Neutrophil (primary cell): ENCODE data around the gene NPC1.

Experiments
- H3K27ac ChIP-seq: fragments of 200-600 bp; sonication (generic); 2 replicates; pipeline ENCODE4 v1.5.1; 2016; ENCODE audit warnings: mild to moderate bottlenecking, moderate library complexity
- H3K27me3 ChIP-seq: fragments of 200-600 bp; sonication (generic); 2 replicates; pipeline ENCODE4 v1.6.0; 2016; ENCODE audit warnings: mild to moderate bottlenecking
- H3K36me3 ChIP-seq: fragments of 200-600 bp; sonication (generic); 2 replicates; pipeline ENCODE4 v1.5.1; 2017
- H3K4me1 ChIP-seq, 2 experiments: fragments of 200-600 bp in 1 of 2; sonication (generic) in 1 of 2; 1 replicate in 1 of 2; 2 replicates in 1 of 2; pipeline versions ENCODE4 v1.5.1 to v1.6.1; 2013 to 2016; ENCODE audit warnings: low read depth in 1 of 2, low read length in 1 of 2, mild to moderate bottlenecking in 1 of 2, moderate library complexity in 1 of 2; ENCODE audit not compliant: control insufficient read depth in 1 of 2, insufficient read depth in 1 of 2
- H3K4me3 ChIP-seq, 2 experiments: fragments of 200-600 bp in 1 of 2; sonication (generic) in 1 of 2; 1 replicate in 1 of 2; 2 replicates in 1 of 2; pipeline ENCODE4 v1.5.1; 2013 to 2016; ENCODE audit warnings: low read depth in 1 of 2, low read length in 1 of 2, mild to moderate bottlenecking in 1 of 2, moderate library complexity in 1 of 2
- H3K9me3 ChIP-seq: fragments of 200-600 bp; sonication (generic); 2 replicates; pipeline ENCODE4 v1.5.1; 2016
- TF ChIP-seq, protein P1 (sequence below): fragments of 200-600 bp; sonication (generic); IDR thresholded peaks from 2 replicates; pipeline ENCODE4 v1.5.1; 2016; ENCODE audit warnings: antibody characterized with exemption

NPC1 gene

DNA sequence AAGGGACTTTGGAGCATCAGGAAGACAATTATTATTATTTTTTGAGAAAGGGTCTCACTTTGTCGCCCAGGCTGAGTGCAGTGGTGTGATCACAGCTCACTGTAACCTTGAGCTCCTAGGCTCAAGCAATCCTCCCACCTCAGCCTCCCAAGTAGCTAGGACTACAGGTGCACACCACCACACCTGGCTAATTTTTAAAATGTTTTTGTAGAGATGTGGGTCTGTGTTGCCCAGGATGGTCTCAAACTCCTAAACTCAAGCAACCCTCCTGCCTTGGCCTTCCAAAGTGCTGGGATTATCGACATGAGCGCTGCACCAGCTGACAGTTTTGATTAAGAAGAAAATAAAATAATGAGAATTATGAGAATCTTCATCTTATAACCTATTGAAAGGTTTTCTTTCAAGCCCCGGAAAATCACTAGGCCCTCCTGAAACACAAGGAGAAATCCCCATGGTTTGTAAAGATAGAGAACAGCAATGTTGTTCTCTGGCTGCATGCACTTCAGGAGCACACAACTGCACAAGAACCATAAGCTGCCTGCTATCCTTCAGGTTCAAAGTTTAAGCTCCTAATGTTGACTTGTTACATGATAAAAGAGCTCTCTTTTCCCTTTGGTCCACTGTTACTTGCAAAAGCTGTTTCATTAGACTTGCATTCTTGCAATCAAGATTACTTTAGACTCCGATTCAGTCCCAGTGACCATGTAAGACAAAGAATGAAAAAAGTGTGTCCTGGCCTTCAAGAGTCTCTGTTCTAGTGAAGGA is 16.8 kb downstream of the NPC1 start:
- TF ChIP-seq, protein P1, sequence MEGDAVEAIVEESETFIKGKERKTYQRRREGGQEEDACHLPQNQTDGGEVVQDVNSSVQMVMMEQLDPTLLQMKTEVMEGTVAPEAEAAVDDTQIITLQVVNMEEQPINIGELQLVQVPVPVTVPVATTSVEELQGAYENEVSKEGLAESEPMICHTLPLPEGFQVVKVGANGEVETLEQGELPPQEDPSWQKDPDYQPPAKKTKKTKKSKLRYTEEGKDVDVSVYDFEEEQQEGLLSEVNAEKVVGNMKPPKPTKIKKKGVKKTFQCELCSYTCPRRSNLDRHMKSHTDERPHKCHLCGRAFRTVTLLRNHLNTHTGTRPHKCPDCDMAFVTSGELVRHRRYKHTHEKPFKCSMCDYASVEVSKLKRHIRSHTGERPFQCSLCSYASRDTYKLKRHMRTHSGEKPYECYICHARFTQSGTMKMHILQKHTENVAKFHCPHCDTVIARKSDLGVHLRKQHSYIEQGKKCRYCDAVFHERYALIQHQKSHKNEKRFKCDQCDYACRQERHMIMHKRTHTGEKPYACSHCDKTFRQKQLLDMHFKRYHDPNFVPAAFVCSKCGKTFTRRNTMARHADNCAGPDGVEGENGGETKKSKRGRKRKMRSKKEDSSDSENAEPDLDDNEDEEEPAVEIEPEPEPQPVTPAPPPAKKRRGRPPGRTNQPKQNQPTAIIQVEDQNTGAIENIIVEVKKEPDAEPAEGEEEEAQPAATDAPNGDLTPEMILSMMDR, result no peak
- H3K9me3 ChIP-seq, result no peaks in the 10 kb centered on the region
- no peaks in the 10 kb centered on the region for H3K27me3 ChIP-seq
- H3K36me3 ChIP-seq, result peaks cover 51% of the 10 kb centered on the region
- no peak overlapping the region for H3K27ac ChIP-seq
- no peak overlapping the region for H3K4me3 ChIP-seq
- peaks cover 13 to 14% of the 10 kb centered on the region in 2 experiments for H3K4me1 ChIP-seq

DNA sequence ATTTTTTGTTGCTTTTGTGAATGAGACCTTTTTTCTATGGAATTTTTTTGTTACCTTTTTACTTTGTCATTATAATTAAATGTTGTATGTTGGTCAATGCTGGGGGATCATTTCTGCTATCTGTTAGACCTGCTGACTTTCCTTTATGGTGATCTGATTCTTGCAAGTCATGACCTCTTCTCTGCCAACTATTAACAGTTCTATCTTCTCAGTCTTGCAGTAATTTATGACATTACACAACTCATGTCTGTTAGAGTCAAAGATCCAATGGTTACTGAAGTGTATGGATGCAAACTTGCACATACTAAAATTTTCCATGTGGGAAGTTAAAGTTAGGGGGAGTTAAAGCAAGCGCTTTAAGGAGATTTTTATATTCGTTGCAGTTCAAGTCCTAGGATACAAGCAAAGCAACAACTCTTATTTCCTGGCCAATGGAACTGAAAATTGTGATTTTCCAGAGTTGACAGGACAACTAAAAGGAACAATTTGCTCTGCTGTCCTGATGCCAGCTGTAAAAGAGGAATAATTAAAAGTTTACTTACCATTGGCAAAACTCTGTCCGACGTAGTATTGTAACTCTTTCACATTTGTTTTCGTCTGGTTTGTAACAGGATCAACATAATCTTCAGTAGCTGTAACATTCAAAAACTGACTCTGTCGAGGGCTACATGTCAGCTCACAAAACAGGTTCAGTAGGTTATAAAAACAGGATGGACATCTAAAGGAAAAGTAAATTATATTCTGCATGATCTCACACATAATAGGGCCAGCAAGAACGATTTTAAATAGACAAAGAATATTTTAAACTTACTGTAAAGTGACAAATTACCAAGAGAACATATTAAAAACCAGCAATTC is 17.8 kb downstream of the NPC1 start:
- H3K4me3 ChIP-seq, result no peak overlapping the region
- H3K27me3 ChIP-seq, result no peaks in the 10 kb centered on the region
- peaks cover 57% of the 10 kb centered on the region for H3K36me3 ChIP-seq
- TF ChIP-seq, protein P1, result no peak
- H3K4me1 ChIP-seq, result peaks cover 3 to 4% of the 10 kb centered on the region in 2 experiments
- H3K9me3 ChIP-seq, result no peaks in the 10 kb centered on the region
- H3K27ac ChIP-seq, result no peak overlapping the region

DNA sequence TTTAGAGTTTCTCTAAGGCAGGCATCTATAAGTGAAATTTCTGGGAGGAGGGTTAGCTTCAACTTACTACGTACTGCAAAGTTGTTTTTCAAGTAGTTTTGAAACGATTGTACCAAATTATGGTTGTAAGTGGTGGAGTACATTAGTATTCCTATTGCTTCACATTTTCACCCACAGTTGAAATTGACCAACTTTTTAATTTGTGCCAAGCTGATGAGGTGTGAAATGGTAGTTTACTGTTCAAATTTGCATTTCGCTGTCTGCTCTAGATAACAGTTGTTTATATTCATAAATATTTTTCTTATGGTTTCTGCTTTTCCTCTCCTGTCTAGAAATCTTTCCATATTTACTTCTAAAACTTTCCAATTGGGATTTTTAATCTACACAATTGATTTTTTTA is 18.6 kb downstream of the NPC1 start:
- no peaks in the 10 kb centered on the region for H3K9me3 ChIP-seq

DNA sequence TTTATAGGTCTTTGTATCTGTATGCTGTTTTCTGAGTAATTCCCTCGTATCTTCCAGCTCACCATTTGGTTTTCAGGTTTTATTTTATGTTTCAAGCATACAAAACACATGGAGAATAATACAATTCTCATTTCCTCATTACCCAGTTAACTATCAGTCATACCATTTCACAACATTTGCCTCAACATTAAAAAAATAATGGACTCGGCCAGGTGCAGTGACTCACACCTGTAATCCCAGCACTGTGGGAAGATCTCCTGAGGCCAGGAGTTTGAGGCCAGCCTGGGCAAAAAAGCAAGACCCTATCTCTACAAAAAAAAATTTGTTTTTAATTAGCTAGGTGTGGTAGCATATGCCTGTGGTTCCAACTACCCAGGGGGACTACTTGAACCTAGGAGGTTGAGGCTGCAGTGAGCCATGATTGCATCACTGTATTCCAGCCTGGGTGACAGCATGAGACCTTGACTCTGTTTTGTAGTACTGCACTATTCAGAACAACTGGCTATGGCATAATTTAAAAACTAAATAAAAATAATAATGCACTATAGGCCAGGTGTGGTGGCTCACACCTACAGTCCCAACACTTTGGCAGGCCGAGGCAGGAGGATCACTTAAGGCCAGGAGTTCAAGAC is 20.3 kb downstream of the NPC1 start:
- H3K36me3 ChIP-seq, result peaks cover 53% of the 10 kb centered on the region
- no peaks in the 10 kb centered on the region for H3K9me3 ChIP-seq
- H3K27me3 ChIP-seq, result no peaks in the 10 kb centered on the region
- TF ChIP-seq, protein P1, result no peak
- no peak overlapping the region for H3K4me3 ChIP-seq
- no peaks in the 10 kb centered on the region for H3K4me1 ChIP-seq
- no peak overlapping the region for H3K27ac ChIP-seq

More for the DNA sequence above, 18.6 kb downstream of the NPC1 start:
- H3K27ac ChIP-seq, result no peak overlapping the region
- no peaks in the 10 kb centered on the region for H3K4me1 ChIP-seq
- H3K4me3 ChIP-seq, result no peak overlapping the region
- H3K36me3 ChIP-seq, result peaks cover 56% of the 10 kb centered on the region
- no peaks in the 10 kb centered on the region for H3K27me3 ChIP-seq
- TF ChIP-seq, protein P1, result no peak

DNA sequence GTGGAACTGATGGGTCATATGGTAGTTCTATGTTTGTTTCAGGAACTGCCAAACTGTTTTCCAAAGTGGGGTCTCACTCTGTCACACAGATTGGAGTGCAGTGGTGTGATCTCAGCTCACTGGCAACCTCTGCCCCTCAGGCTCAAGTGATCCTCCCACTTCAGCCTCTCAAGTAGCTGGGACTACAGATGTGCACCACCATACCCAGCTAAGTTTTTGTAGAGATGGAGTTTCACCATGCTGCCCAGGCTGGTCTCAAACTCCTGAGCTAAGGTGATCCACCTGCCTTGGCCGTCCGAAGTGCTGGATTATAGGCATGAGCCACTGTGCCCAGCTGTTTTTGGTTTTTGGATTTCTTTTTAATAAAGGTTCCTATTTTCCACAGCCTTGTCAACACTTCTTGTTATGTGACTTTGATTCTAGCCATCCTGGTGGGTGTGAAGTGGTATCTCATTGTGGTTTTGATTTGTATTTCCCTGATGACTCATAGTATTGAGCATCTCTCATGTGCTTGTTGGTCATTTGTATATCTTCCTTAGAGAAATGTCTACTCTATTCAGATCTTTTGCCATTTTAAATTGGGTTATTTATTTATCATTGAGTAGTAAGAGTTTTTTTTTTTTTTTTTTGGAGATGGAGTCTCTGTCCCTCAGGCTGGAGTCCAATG is 22.8 kb downstream of the NPC1 start:
- H3K27ac ChIP-seq, result no peak overlapping the region
- no peaks in the 10 kb centered on the region for H3K4me1 ChIP-seq
- H3K9me3 ChIP-seq, result no peaks in the 10 kb centered on the region
- H3K4me3 ChIP-seq, result no peak overlapping the region
- TF ChIP-seq, protein P1, result no peak
- no peaks in the 10 kb centered on the region for H3K27me3 ChIP-seq
- peaks cover 64% of the 10 kb centered on the region for H3K36me3 ChIP-seq
